GM21515 (cell line): Measurements from ENCODE around the gene ORAI2.
"Not testable (repeated sequence)": the region's sequence is repeated elsewhere in the genome, so short reads cannot be mapped to it uniquely, and the experiment has no call there.

Experiments used
- ATAC-seq: cut with Tn5 transposase; IDR thresholded peaks from one replicate; pipeline ENCODE4 v1.9.1; 2021; ENCODE audit not compliant: unreplicated experiment

The ORAI2 gene

GRCh38 chr7:102433219-102434038, at the start of gene ORAI2:
ORAI2 (plus strand) TSS chr7:102433575; CDS start chr7:102438957, 5,382 bp downstream.
- ATAC-seq: peak; percentile 56

- ATAC-seq: no peak
Measured at GRCh38 chr7:102387064-102387463, 46.3 kb upstream of the ORAI2 start.

GRCh38 chr7:102389810-102390209, 43.6 kb upstream of the ORAI2 start:
- ATAC-seq: no peak

GRCh38 chr7:102390697-102391484, 42.5 kb upstream of the ORAI2 start:
- peak; percentile 47 for ATAC-seq

- no peak for ATAC-seq
Measured at GRCh38 chr7:102392330-102392729, 41.0 kb upstream of the ORAI2 start.

GRCh38 chr7:102393467-102393866, 39.9 kb upstream of the ORAI2 start:
- no peak for ATAC-seq

- no peak for ATAC-seq
Measured at GRCh38 chr7:102395592-102395872, 37.8 kb upstream of the ORAI2 start.

- ATAC-seq: peak; percentile 95
Measured at GRCh38 chr7:102395873-102396709, 37.3 kb upstream of the ORAI2 start, which contains the start of gene PRKRIP1. PRKRIP1 (plus strand) TSS chr7:102396363; CDS start chr7:102396412, 49 bp downstream.

GRCh38 chr7:102396710-102397019, 36.7 kb upstream of the ORAI2 start:
- ATAC-seq: peak; percentile 5

GRCh38 chr7:102398543-102398942, 34.8 kb upstream of the ORAI2 start:
- ATAC-seq: no peak

- ATAC-seq: no peak
Measured at GRCh38 chr7:102400360-102400759, 33.0 kb upstream of the ORAI2 start.

GRCh38 chr7:102403563-102403962, 29.8 kb upstream of the ORAI2 start:
- no peak for ATAC-seq

- peak; percentile 80 for ATAC-seq
Measured at GRCh38 chr7:102404005-102404861, 29.1 kb upstream of the ORAI2 start.

GRCh38 chr7:102404862-102405188, 28.6 kb upstream of the ORAI2 start:
- ATAC-seq: not testable (repeated sequence)

- peak; percentile 11 for ATAC-seq
Measured at GRCh38 chr7:102407910-102408309, 25.5 kb upstream of the ORAI2 start.

GRCh38 chr7:102408530-102408929, 24.8 kb upstream of the ORAI2 start:
- peak; percentile 40 for ATAC-seq

GRCh38 chr7:102409340-102409739, 24.0 kb upstream of the ORAI2 start:
- no peak for ATAC-seq

GRCh38 chr7:102410123-102410522, 23.3 kb upstream of the ORAI2 start:
- ATAC-seq: no peak

- ATAC-seq: no peak
Measured at GRCh38 chr7:102410918-102411317, 22.5 kb upstream of the ORAI2 start.

- ATAC-seq: no peak
Measured at GRCh38 chr7:102412548-102412947, 20.8 kb upstream of the ORAI2 start.

- ATAC-seq: no peak
Measured at GRCh38 chr7:102413091-102413490, 20.3 kb upstream of the ORAI2 start.
